H1 (cell line): ENCODE data around the gene PRKD3. TPM values are rescaled to one million over a fixed set of nuclear protein-coding genes. Genes with fewer than 3 reads are reported as not detected.

Experiments
- CTCF ChIA-PET: fragments of 300-600 bp; sonication (Branson Sonifier 250); formaldehyde crosslinking; loops from one replicate; lab custom pipeline; 2021; ENCODE audit not compliant: partially characterized antibody; lab: Charles Lee
- POLR2A ChIA-PET: fragments of 300-600 bp; sonication (Branson Sonifier 250); formaldehyde crosslinking; loops from one replicate; lab custom pipeline; 2021; ENCODE audit warnings: inconsistent platforms; ENCODE audit not compliant: partially characterized antibody; lab: Charles Lee
- DNase-seq, 2 experiments: peaks; one replicate each; pipeline versions ENCODE4 v3.0.0 to v3.0.0-alpha.2; 2010 to 2022; ENCODE audit warnings: low spot score in 2 of 2, low read depth in 1 of 2, mixed read lengths in 1 of 2
- FAIRE-seq: peaks from 2 replicates; lab custom pipeline; 2011; peaks lifted over from hg19 to GRCh38; lab: Jason Lieb, UNC
- H2AFZ ChIP-seq: 2 replicates; pipeline ENCODE4 v1.8.1; 2012; ENCODE audit warnings: low read length, inconsistent platforms
- H2AK5ac ChIP-seq: 2 replicates; pipeline ENCODE4 v1.6.1; 2013; ENCODE audit warnings: low read depth, low read length
- H2BK120ac ChIP-seq: replicated peaks from 2 replicates; pipeline ENCODE3; 2013; ENCODE audit warnings: low read depth, low read length, inconsistent platforms
- H2BK12ac ChIP-seq: 2 replicates; pipeline ENCODE4 v1.6.1; 2013; ENCODE audit warnings: low read depth, low read length
- H2BK15ac ChIP-seq: 2 replicates; pipeline ENCODE4 v1.6.1; 2013; ENCODE audit warnings: low read length
- H2BK20ac ChIP-seq: 2 replicates; pipeline ENCODE4 v1.6.1; 2013; ENCODE audit warnings: low read length
- H2BK5ac ChIP-seq: 2 replicates; pipeline ENCODE4 v1.6.1; 2013; ENCODE audit warnings: low read depth, low read length
- H3K14ac ChIP-seq: 2 replicates; pipeline ENCODE4 v1.6.1; 2013; ENCODE audit warnings: inconsistent platforms; ENCODE audit not compliant: insufficient read length
- H3K18ac ChIP-seq: 2 replicates; pipeline ENCODE4 v1.6.1; 2013; ENCODE audit warnings: low read length; ENCODE audit errors: extremely low read depth
- H3K23ac ChIP-seq: 2 replicates; pipeline ENCODE4 v1.6.1; 2013; ENCODE audit warnings: inconsistent platforms; ENCODE audit not compliant: insufficient read length
- H3K23me2 ChIP-seq: 2 replicates; pipeline ENCODE4 v1.6.1; 2013; ENCODE audit warnings: low read depth, low read length
- H3K27ac ChIP-seq: 2 replicates; pipeline ENCODE4 v1.6.1; 2011; ENCODE audit warnings: low read depth, low read length, inconsistent platforms
- H3K27me3 ChIP-seq, 4 experiments: replicated peaks in 1 of 4; 1 replicate in 1 of 4; 2 replicates in 3 of 4; pipeline versions ENCODE4 v1.6.1 to v1.8.1; 2011 to 2013; ENCODE audit warnings: low read length in 3 of 4, mild to moderate bottlenecking in 3 of 4, inconsistent platforms in 2 of 4, mixed read lengths in 2 of 4, moderate library complexity in 1 of 4; ENCODE audit not compliant: control insufficient read depth in 3 of 4, insufficient read depth in 3 of 4; ENCODE audit errors: extremely low read depth in 1 of 4
- H3K36me3 ChIP-seq, 4 experiments: 2 replicates each; pipeline versions ENCODE4 v1.6.1 to v1.8.1; 2011 to 2013; ENCODE audit warnings: mild to moderate bottlenecking in 4 of 4, low read length in 3 of 4, moderate library complexity in 2 of 4, control low read depth in 1 of 4, inconsistent platforms in 1 of 4; ENCODE audit not compliant: insufficient read depth in 4 of 4, control insufficient read depth in 2 of 4
- H3K4ac ChIP-seq: replicated peaks from 2 replicates; pipeline ENCODE3; 2013; ENCODE audit warnings: low read length, low read depth, mixed read lengths, inconsistent platforms; ENCODE audit not compliant: insufficient read length
- H3K4me1 ChIP-seq, 4 experiments: replicated peaks in 1 of 4; 1 replicate in 1 of 4; 2 replicates in 3 of 4; pipeline versions ENCODE4 v1.6.1 to v1.8.1; 2011 to 2013; ENCODE audit warnings: low read length in 3 of 4, inconsistent platforms in 2 of 4, mixed read lengths in 1 of 4; ENCODE audit not compliant: insufficient read depth in 4 of 4, control insufficient read depth in 3 of 4
- H3K4me2 ChIP-seq, 2 experiments: 2 replicates each; pipeline versions ENCODE4 v1.6.1 to v1.8.1; 2011 to 2013; ENCODE audit warnings: low read depth in 2 of 2, low read length in 2 of 2, control low read depth in 1 of 2, inconsistent platforms in 1 of 2, mild to moderate bottlenecking in 1 of 2; ENCODE audit not compliant: insufficient read depth in 1 of 2
- H3K4me3 ChIP-seq, 4 experiments: fragments of 200-600, 300-600 bp in 1 of 4; sonication (generic), shearing (Covaris generic), sonication (Bioruptor Twin) in 1 of 4; 2 replicates each; pipeline versions ENCODE4 v1.5.1 to v1.8.1; 2011 to 2016; ENCODE audit warnings: low read length in 4 of 4, low read depth in 3 of 4, control low read depth in 2 of 4, inconsistent platforms in 2 of 4, mild to moderate bottlenecking in 2 of 4, mixed read lengths in 1 of 4, moderate library complexity in 1 of 4; ENCODE audit not compliant: insufficient read depth in 2 of 4; ENCODE audit errors: extremely low read depth in 1 of 4
- H3K56ac ChIP-seq: replicated peaks from 2 replicates; pipeline ENCODE3; 2013; ENCODE audit warnings: low read depth, mild to moderate bottlenecking, mixed read lengths, low read length, inconsistent platforms; ENCODE audit not compliant: insufficient read length
- H3K79me1 ChIP-seq: 2 replicates; pipeline ENCODE4 v1.6.1; 2013; ENCODE audit warnings: low read depth, low read length, control low read depth
- H3K79me2 ChIP-seq, 2 experiments: 2 replicates each; pipeline versions ENCODE4 v1.6.1 to v1.8.1; 2012 to 2013; ENCODE audit warnings: low read length in 2 of 2, mild to moderate bottlenecking in 2 of 2, inconsistent platforms in 1 of 2; ENCODE audit not compliant: insufficient read depth in 2 of 2, control insufficient read depth in 1 of 2
- H3K9ac ChIP-seq, 4 experiments: replicated peaks in 1 of 4; 1 replicate in 1 of 4; 2 replicates in 3 of 4; pipeline versions ENCODE4 v1.6.1 to v1.8.1; 2011 to 2013; ENCODE audit warnings: low read depth in 3 of 4, low read length in 3 of 4, control low read depth in 2 of 4, mild to moderate bottlenecking in 2 of 4, moderate library complexity in 2 of 4, inconsistent platforms in 1 of 4; ENCODE audit errors: extremely low read depth in 1 of 4
- H3K9me3 ChIP-seq, 2 experiments: 2 replicates each; pipeline versions ENCODE4 v1.6.1 to v1.8.1; 2012 to 2013; ENCODE audit warnings: mild to moderate bottlenecking in 2 of 2, moderate library complexity in 2 of 2, control low read depth in 1 of 2, inconsistent platforms in 1 of 2, low read depth in 1 of 2, low read length in 1 of 2, mixed read lengths in 1 of 2; ENCODE audit not compliant: insufficient read depth in 2 of 2
- H4K20me1 ChIP-seq, 2 experiments: replicated peaks in 1 of 2; 2 replicates each; pipeline versions ENCODE3 to v1.8.1; 2011 to 2013; ENCODE audit warnings: inconsistent platforms in 2 of 2, low read length in 2 of 2, mild to moderate bottlenecking in 1 of 2; ENCODE audit not compliant: insufficient read depth in 2 of 2, control insufficient read depth in 1 of 2
- H4K5ac ChIP-seq: 2 replicates; pipeline ENCODE4 v1.6.1; 2013; ENCODE audit warnings: low read length, low read depth, mixed read lengths, inconsistent platforms; ENCODE audit not compliant: insufficient read length
- H4K8ac ChIP-seq: 2 replicates; pipeline ENCODE4 v1.8.0; 2013; ENCODE audit warnings: mild to moderate bottlenecking, moderate library complexity, low read length, inconsistent platforms; ENCODE audit not compliant: insufficient read depth; ENCODE audit errors: extremely low read depth
- H4K91ac ChIP-seq: replicated peaks from 2 replicates; pipeline ENCODE3; 2013; ENCODE audit warnings: low read length, mixed read lengths, inconsistent platforms; ENCODE audit not compliant: insufficient read length
- BCL11A ChIP-seq, 2 experiments: IDR thresholded peaks; one replicate each; pipeline ENCODE4 v1.6.1; 2011; ENCODE audit warnings: low read depth in 2 of 2, low read length in 2 of 2, mild to moderate bottlenecking in 2 of 2
- CBX8 ChIP-seq: fragments of 300-800, 300-1000 bp; sonication (generic); IDR thresholded peaks from 2 replicates; pipeline ENCODE4 v1.7.1; 2016; ENCODE audit warnings: low read depth, low read length, borderline replicate concordance
- CHD2 ChIP-seq: IDR thresholded peaks from 2 replicates; pipeline ENCODE4 v1.6.1; 2012; ENCODE audit warnings: low read length, improper control_type of control experiment
- EP300 ChIP-seq, 2 experiments: IDR thresholded peaks; 1 replicate in 1 of 2; 2 replicates in 1 of 2; pipeline ENCODE4 v1.6.1; 2011 to 2012; ENCODE audit warnings: low read depth in 2 of 2, low read length in 2 of 2, mild to moderate bottlenecking in 2 of 2, borderline replicate concordance in 1 of 2, inconsistent platforms in 1 of 2, moderate library complexity in 1 of 2
- EZH2 ChIP-seq: fragments of 200-600 bp; sonication (generic); IDR thresholded peaks from 2 replicates; pipeline ENCODE4 v1.7.1; 2012; ENCODE audit warnings: low read depth, mild to moderate bottlenecking, moderate library complexity, low read length, inconsistent platforms; ENCODE audit not compliant: severe bottlenecking
- FOSL1 ChIP-seq: IDR thresholded peaks from 2 replicates; pipeline ENCODE4 v1.6.1; 2011; ENCODE audit warnings: mild to moderate bottlenecking, low read depth, low read length, moderate library complexity; ENCODE audit not compliant: insufficient read depth
- KDM5A ChIP-seq: fragments of 200-600 bp; IDR thresholded peaks from 2 replicates; pipeline ENCODE4 v1.7.1; 2012; ENCODE audit warnings: mild to moderate bottlenecking, low read length, inconsistent platforms, mixed read lengths
- RFX5 ChIP-seq: IDR thresholded peaks from 2 replicates; pipeline ENCODE4 v1.6.1; 2011; ENCODE audit warnings: low read depth, low read length, improper control_type of control experiment, borderline replicate concordance
- RNF2 ChIP-seq: fragments of 200-900, 300-1000 bp; sonication (generic); IDR thresholded peaks from 2 replicates; pipeline ENCODE4 v1.7.1; 2016; ENCODE audit warnings: borderline replicate concordance, low read depth, mild to moderate bottlenecking, antibody characterized with exemption, low read length; ENCODE audit not compliant: poor library complexity, severe bottlenecking; ENCODE audit errors: missing control alignments
- SIN3A ChIP-seq, 2 experiments: IDR thresholded peaks in 1 of 2; conservative IDR thresholded peaks in 1 of 2; 2 replicates each; pipeline ENCODE4 v1.6.1; 2011 to 2012; ENCODE audit warnings: low read length in 2 of 2, improper control_type of control experiment in 1 of 2, low read depth in 1 of 2, mild to moderate bottlenecking in 1 of 2
- TAF7 ChIP-seq: optimal IDR thresholded peaks from 2 replicates; pipeline ENCODE3; 2011; ENCODE audit warnings: low read depth, mild to moderate bottlenecking, inconsistent platforms, low read length, moderate library complexity, borderline replicate concordance
- polyA plus RNA-seq, 7 experiments: library from polyadenylated mRNA; depleted of rRNA in 3 of 7; stranded (reverse) in 5 of 7; unstranded in 2 of 7; fragments of >200 nt in 5 of 7; fragments of 200-250 nt in 2 of 7; gene quantifications; 1 replicate in 5 of 7; 2 replicates in 1 of 7; 4 replicates in 1 of 7; pipeline versions ENCODE4 v1.2.1 to v1.2.3, GENCODE V29; 2011 to 2013; ENCODE audit warnings: missing spikeins in 2 of 7, mixed read lengths in 2 of 7
- total RNA-seq: library from RNA; stranded (reverse); fragmentation: NEBNext Ultra II Directional; extraction: Animal tissue kit (Norgen Biotek cat#: 25700); gene quantifications from 2 replicates; pipeline ENCODE4 v1.2.1, GENCODE V29; 2021
- TF ChIP-seq, protein P1 (sequence below): IDR thresholded peaks from 2 replicates; pipeline ENCODE4 v1.6.1; 2012; ENCODE audit warnings: low read length, inconsistent platforms

PRKD3 gene
- total and polyA plus RNA-seq, 2 of the 8 experiments (the other 6 are each of a cell fraction or from before 2014, with no cell fraction given) = 12.0 to 63.3 TPM

GRCh38 chr2:37297632-37298031, 27.0 kb downstream of the PRKD3 start:
- Histone ChIP-seq H3K27me3 (no peaks in the 10 kb centered on the region), H3K9ac (no peak overlapping the region), H3K23me2 (no peaks in the 10 kb centered on the region), H3K4me3 (no peak overlapping the region), H3K79me2 (peaks cover 0 to 72% of the 10 kb centered on the region in 2 experiments; a peak in 2 of 4 replicates), H3K14ac (no peak overlapping the region), H2AFZ (no peak overlapping the region), H2AK5ac (no peak overlapping the region), H2BK5ac (no peak overlapping the region), H2BK15ac (no peak overlapping the region), H4K91ac (no peak overlapping the region), H3K9me3 (no peaks in the 10 kb centered on the region), H4K8ac (no peak overlapping the region), H3K4me1 (no peaks in the 10 kb centered on the region), H3K4ac (no peak overlapping the region), H2BK120ac (no peak overlapping the region), H3K23ac (no peak overlapping the region), H3K18ac (no peak overlapping the region), H3K4me2 (no peak overlapping the region), H3K36me3 (0 out of 8 replicates have a peak, but pooled peaks cover 0 to 5% (median 0%) of the 10 kb centered on the region in 4 experiments), H3K79me1 (peaks cover 3% of the 10 kb centered on the region), H3K56ac (no peak overlapping the region), H4K5ac (no peak overlapping the region), H3K27ac (no peak overlapping the region), H4K20me1 (peaks cover 2 to 4% of the 10 kb centered on the region in 2 experiments), H2BK20ac (no peak overlapping the region), H2BK12ac (no peak overlapping the region)
- POLR2A ChIA-PET = no interaction called here
- CTCF ChIA-PET = no interaction called here
- DNase-seq (no peak), FAIRE-seq (no peak)
- no peak for TF ChIP-seq FOSL1
- no peak for TF ChIP-seq EP300 (IDR thresholded peaks at IDR 0.05; ENCODE audit: borderline replicate concordance in 1 of 2, low read depth in 2 of 2, low read length in 2 of 2)
- no peak for TF ChIP-seq RFX5
- TF ChIP-seq BCL11A (IDR thresholded peaks at IDR 0.05; ENCODE audit: low read depth in 2 of 2, low read length in 2 of 2) = no peak
- no peak for TF ChIP-seq KDM5A
- TF ChIP-seq CHD2 = no peak
- TF ChIP-seq, protein P1, sequence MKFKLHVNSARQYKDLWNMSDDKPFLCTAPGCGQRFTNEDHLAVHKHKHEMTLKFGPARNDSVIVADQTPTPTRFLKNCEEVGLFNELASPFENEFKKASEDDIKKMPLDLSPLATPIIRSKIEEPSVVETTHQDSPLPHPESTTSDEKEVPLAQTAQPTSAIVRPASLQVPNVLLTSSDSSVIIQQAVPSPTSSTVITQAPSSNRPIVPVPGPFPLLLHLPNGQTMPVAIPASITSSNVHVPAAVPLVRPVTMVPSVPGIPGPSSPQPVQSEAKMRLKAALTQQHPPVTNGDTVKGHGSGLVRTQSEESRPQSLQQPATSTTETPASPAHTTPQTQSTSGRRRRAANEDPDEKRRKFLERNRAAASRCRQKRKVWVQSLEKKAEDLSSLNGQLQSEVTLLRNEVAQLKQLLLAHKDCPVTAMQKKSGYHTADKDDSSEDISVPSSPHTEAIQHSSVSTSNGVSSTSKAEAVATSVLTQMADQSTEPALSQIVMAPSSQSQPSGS = no peak
- TF ChIP-seq RNF2 = no peak
- no peak for TF ChIP-seq EZH2
- TF ChIP-seq CBX8 = no peak
- no peak for TF ChIP-seq TAF7
- TF ChIP-seq SIN3A (conservative IDR thresholded peaks at IDR 0.05 in 1 of 2, IDR thresholded peaks at IDR 0.05 in 1 of 2; ENCODE audit: low read depth in 1 of 2, low read length in 2 of 2) = no peak
